GM12878 (cell line): ENCODE measurements around the gene SELENOS. TPM values are rescaled to one million over a fixed set of nuclear protein-coding genes. Genes with fewer than 3 reads are reported as not detected.

Experiments
- ATAC-seq: fragments of 200-7000 bp; cut with Tn5 transposase; 3 replicates; pipeline ENCODE4 v1.9.1; 2020; ENCODE audit warnings: mild to moderate bottlenecking, moderate library complexity
- BruUV-seq: library from RNA; stranded (reverse); fragments of 400-500 nt; replicated peaks from 2 replicates; lab custom pipeline; 2021; lab: Mats Ljungman, UMichigan
- CTCF ChIA-PET: fragments of 300-600 bp; sonication (Branson Sonifier 250); formaldehyde crosslinking; extraction: SDS; loops from one replicate; lab custom pipeline; 2021; ENCODE audit warnings: inconsistent platforms; lab: Yijun Ruan, JAX
- POLR2A ChIA-PET: fragments of 350-600 bp; formaldehyde crosslinking; extraction: SDS; loops from one replicate; lab custom pipeline; 2021; ENCODE audit warnings: inconsistent platforms; lab: Charles Lee
- RAD21 ChIA-PET: fragments of 300-600 bp; sonication (Branson Sonifier 250); formaldehyde crosslinking; loops from one replicate; lab custom pipeline; 2023; ENCODE audit warnings: antibody characterized with exemption; ENCODE audit not compliant: unreplicated experiment; lab: Charles Lee
- SMC1A ChIA-PET: fragments of 300-600 bp; sonication (Branson Sonifier 250); formaldehyde crosslinking; loops from one replicate; lab custom pipeline; 2023; ENCODE audit not compliant: unreplicated experiment, uncharacterized antibody; lab: Charles Lee
- DNase-seq: peaks from one replicate; pipeline ENCODE4 v3.0.0-alpha.2; 2011; ENCODE audit warnings: low read depth, low spot score
- FAIRE-seq: peaks from 3 replicates; lab custom pipeline; 2011; peaks lifted over from hg19 to GRCh38; lab: Jason Lieb, UNC
- H2AFZ ChIP-seq: 2 replicates; pipeline ENCODE4 v1.6.0; 2011; ENCODE audit warnings: low read depth, low read length, control low read depth; ENCODE audit not compliant: control insufficient read depth
- H3K27ac ChIP-seq: 2 replicates; pipeline ENCODE4 v1.5.1; 2011; ENCODE audit warnings: control low read depth; ENCODE audit not compliant: control insufficient read depth, insufficient read depth
- H3K27me3 ChIP-seq, 2 experiments: replicated peaks in 1 of 2; 2 replicates each; pipeline versions ENCODE4 v1.6.0 to v1.6.1; 2011; ENCODE audit warnings: low read length in 1 of 2; ENCODE audit not compliant: control insufficient read depth in 2 of 2, insufficient read depth in 2 of 2
- H3K36me3 ChIP-seq, 2 experiments: 2 replicates each; pipeline ENCODE4 v1.5.1; 2011; ENCODE audit warnings: low read length in 1 of 2; ENCODE audit not compliant: control insufficient read depth in 2 of 2, insufficient read depth in 2 of 2
- H3K4me1 ChIP-seq: 2 replicates; pipeline ENCODE4 v1.6.1; 2011; ENCODE audit warnings: mild to moderate bottlenecking, low read length, moderate library complexity, mixed read lengths; ENCODE audit not compliant: control insufficient read depth, insufficient read depth
- H3K4me2 ChIP-seq: 2 replicates; pipeline ENCODE4 v1.6.0; 2011; ENCODE audit warnings: control low read depth; ENCODE audit not compliant: control insufficient read depth, insufficient read depth
- H3K4me3 ChIP-seq: fragments of 200-600 bp; sonication (generic); 2 replicates; pipeline ENCODE4 v1.5.1; 2016
- H3K79me2 ChIP-seq: 2 replicates; pipeline ENCODE4 v1.6.0; 2011; ENCODE audit warnings: low read length; ENCODE audit not compliant: control insufficient read depth, insufficient read depth
- H3K9ac ChIP-seq: 2 replicates; pipeline ENCODE4 v1.8.0; 2011; ENCODE audit warnings: low read length, control low read depth, mixed read lengths; ENCODE audit not compliant: control insufficient read depth, insufficient read depth
- H3K9me3 ChIP-seq: replicated peaks from 3 replicates; pipeline ENCODE4 v1.5.1; 2011; ENCODE audit warnings: mild to moderate bottlenecking, low read length; ENCODE audit not compliant: control insufficient read depth, insufficient read depth
- H4K20me1 ChIP-seq: 2 replicates; pipeline ENCODE4 v1.6.0; 2011; ENCODE audit not compliant: control insufficient read depth, insufficient read depth
- EGR1 ChIP-seq, 2 experiments: IDR thresholded peaks; 1 replicate in 1 of 2; 2 replicates in 1 of 2; pipeline ENCODE4 v1.6.1; 2011 to 2012; ENCODE audit warnings: low read depth in 2 of 2, low read length in 2 of 2, borderline replicate concordance in 1 of 2, mild to moderate bottlenecking in 1 of 2, moderate library complexity in 1 of 2
- ESRRA ChIP-seq: IDR thresholded peaks from 2 replicates; pipeline ENCODE4 v1.6.1; 2012; ENCODE audit warnings: mild to moderate bottlenecking, low read length, improper control_type of control experiment
- KAT2A ChIP-seq: conservative IDR thresholded peaks from 2 replicates; pipeline ENCODE4 v1.6.1; 2011; ENCODE audit warnings: low read depth, low read length; ENCODE audit not compliant: control insufficient read depth
- PRDM15 ChIP-seq: fragments of 450-650 bp; formaldehyde crosslinking; IDR thresholded peaks from 2 replicates; pipeline ENCODE4 v1.4.0; 2020; ENCODE audit warnings: mild to moderate bottlenecking, moderate library complexity
- REST ChIP-seq: IDR thresholded peaks from 2 replicates; pipeline ENCODE4 v1.6.1; 2012; ENCODE audit warnings: mild to moderate bottlenecking, low read depth, low read length
- SIN3A ChIP-seq: IDR thresholded peaks from 2 replicates; pipeline ENCODE4 v1.6.1; 2012; ENCODE audit warnings: low read depth, low read length, improper control_type of control experiment
- SP1 ChIP-seq: IDR thresholded peaks from one replicate; pipeline ENCODE4 v1.6.1; 2011; ENCODE audit warnings: low read depth, low read length
- ZBTB33 ChIP-seq: fragments of 450-650 bp; IDR thresholded peaks from 2 replicates; pipeline ENCODE4 v1.6.1; 2017; ENCODE audit warnings: mild to moderate bottlenecking
- ZBTB4 ChIP-seq: fragments of 450-650 bp; formaldehyde crosslinking; IDR thresholded peaks from 2 replicates; pipeline ENCODE4 v1.4.0; 2022; ENCODE audit warnings: mild to moderate bottlenecking, moderate library complexity
- WGBS: methylation state at CpG from one replicate; pipeline ENCODE4 v1.1.6; 2016; ENCODE audit warnings: low lambda C conversion rate; ENCODE audit not compliant: insufficient replicate concordance, insufficient coverage; ENCODE audit errors: missing lambda C conversion rate; 5-methylcytosine and 5-hydroxymethylcytosine counted together
- in situ Hi-C: fragments of 300-500 bp; cut with MboI; formaldehyde crosslinking; loops from 9 replicates; pipeline ENCODE4 v1.14.3; 2018; ENCODE audit warnings: mixed read lengths
- intact Hi-C: fragments of 100-400 bp; cut with micrococcal nuclease; formaldehyde crosslinking; loops from one replicate; pipeline ENCODE4 v1.14.2; 2022; ENCODE audit not compliant: unreplicated experiment
- polyA plus RNA-seq, 11 experiments: library from polyadenylated mRNA; depleted of rRNA in 4 of 11; unstranded in 6 of 11; stranded (reverse) in 5 of 11; fragments of >200 nt; fragmentation: Nextera tagmentation in 4 of 11; fragmentation: Illumina TruSeq in 1 of 11; extraction: Ambion mirVana in 4 of 11; extraction: Trizol in 1 of 11; gene quantifications; 1 replicate in 1 of 11; 2 replicates in 10 of 11; pipeline versions ENCODE4 v1.2.1 to v1.2.3, GENCODE V29; 2011 to 2016; ENCODE audit warnings: inconsistent platforms in 2 of 11, missing spikeins in 2 of 11, low read depth in 1 of 11
- total RNA-seq, 4 experiments: library from RNA; depleted of rRNA in 3 of 4; stranded (reverse); fragments of >200 nt in 3 of 4; fragmentation: Illumina TruSeq in 1 of 4; extraction: Trizol in 1 of 4; gene quantifications; 2 replicates each; pipeline versions ENCODE4 v1.2.1 to v1.2.3, GENCODE V29; 2013 to 2021

SELENOS gene
- total and polyA plus RNA-seq, 10 of the 15 experiments (the other 5 are each of a cell fraction or from before 2014, with no cell fraction given), result 25.8 to 90.1 (median 37.3) TPM

- 38% methylated on average over 8 of the region's 8 CpGs for WGBS
- POLR2A ChIA-PET, result no interaction called here
- intact Hi-C loops (loop anchor here (5.0 kb wide), 1 partner anchor 338 kb away; the partner anchor contains the start of gene LRRK1), in situ Hi-C loops (no loop called here)
- RAD21 ChIA-PET, result interaction anchor here (0.6 to 5.5 kb wide), 5 partner anchors 95 to 582 kb away, joined by 3 to 69 read pairs (median 3); no protein-coding TSS in a partner anchor
- Histone ChIP-seq H3K4me1 (peaks cover 6% of the 10 kb centered on the region), H3K36me3 (no peaks in the 10 kb centered on the region), H3K27me3 (no peaks in the 10 kb centered on the region), H4K20me1 (no peaks in the 10 kb centered on the region), H3K4me3 (no peak overlapping the region), H3K4me2 (no peak overlapping the region), H3K9me3 (no peaks in the 10 kb centered on the region), H3K9ac (no peak overlapping the region), H2AFZ (no peak overlapping the region; the same call in 1 of the 2 replicates), H3K27ac (no peak overlapping the region), H3K79me2 (peaks cover 6% of the 10 kb centered on the region)
- SMC1A ChIA-PET, result interaction anchor here (0.9 to 4.5 kb wide), 16 partner anchors 8 to 338 kb away, joined by 3 to 38 read pairs (median 5); partner anchors contain the start of gene LRRK1
- TF ChIP-seq EGR1 (IDR thresholded peaks at IDR 0.05; ENCODE audit: borderline replicate concordance in 1 of 2, low read depth in 2 of 2, low read length in 2 of 2), result no peak
- no peak for TF ChIP-seq PRDM15 (CRISPR knock-in tag)
- no peak for TF ChIP-seq ESRRA
- TF ChIP-seq ZBTB4 (CRISPR knock-in tag), result no peak
- TF ChIP-seq KAT2A, result no peak
- TF ChIP-seq ZBTB33, result no peak
- no peak for TF ChIP-seq SIN3A
- no peak for TF ChIP-seq SP1
- no peak for TF ChIP-seq REST
- BruUV-seq, result no TSS peak
- CTCF ChIA-PET, result interaction anchor here (0.6 to 6.5 kb wide), 18 partner anchors 9 to 241 kb away, joined by 3 to 126 read pairs (median 6); partner anchors contain the start of gene SNRPA1
- no peak for FAIRE-seq
- ATAC-seq, result no peak
- DNase-seq, result no peak
Measured at GRCh38 chr15:101255615-101256241, 21.6 kb downstream of the SELENOS start.
